ENCODE results near the gene MYH14.
"Not testable (repeated sequence)": the region's sequence is repeated elsewhere in the genome, so short reads cannot be mapped to it uniquely, and the experiment has no call there.

Gene MYH14

DNA sequence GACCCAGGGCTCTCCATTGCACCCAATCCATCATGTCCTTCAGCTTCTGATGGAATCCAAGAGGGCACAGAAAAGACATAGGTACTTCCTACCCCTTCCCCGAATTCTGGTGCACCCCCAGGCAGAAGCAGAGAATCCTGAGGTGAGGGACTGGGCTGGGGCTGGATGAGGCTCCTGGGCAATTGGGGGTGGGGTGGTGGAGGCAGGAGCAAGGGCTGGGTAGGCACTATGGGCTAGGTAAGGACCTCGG lies 128.5 kb downstream of the MYH14 start:
- Mint-ChIP-seq H3K27ac (ENCODE audit: low read depth) (no peak overlapping the region), H3K4me3 (peak overlapping the region; percentile 47), H3K36me3 (ENCODE audit: insufficient read depth) (peaks cover 34% of the 10 kb centered on the region), H3K27me3 (peaks cover 81% of the 10 kb centered on the region), H3K9me3 (peaks cover 7% of the 10 kb centered on the region), H3K4me1 (peaks cover 63% of the 10 kb centered on the region)
- ATAC-seq (replicated peaks; ENCODE audit: extremely low read depth, poor library complexity, severe bottlenecking): no peak
- DNase-seq (ENCODE audit: low spot score in 2 of 2): no peak

DNA sequence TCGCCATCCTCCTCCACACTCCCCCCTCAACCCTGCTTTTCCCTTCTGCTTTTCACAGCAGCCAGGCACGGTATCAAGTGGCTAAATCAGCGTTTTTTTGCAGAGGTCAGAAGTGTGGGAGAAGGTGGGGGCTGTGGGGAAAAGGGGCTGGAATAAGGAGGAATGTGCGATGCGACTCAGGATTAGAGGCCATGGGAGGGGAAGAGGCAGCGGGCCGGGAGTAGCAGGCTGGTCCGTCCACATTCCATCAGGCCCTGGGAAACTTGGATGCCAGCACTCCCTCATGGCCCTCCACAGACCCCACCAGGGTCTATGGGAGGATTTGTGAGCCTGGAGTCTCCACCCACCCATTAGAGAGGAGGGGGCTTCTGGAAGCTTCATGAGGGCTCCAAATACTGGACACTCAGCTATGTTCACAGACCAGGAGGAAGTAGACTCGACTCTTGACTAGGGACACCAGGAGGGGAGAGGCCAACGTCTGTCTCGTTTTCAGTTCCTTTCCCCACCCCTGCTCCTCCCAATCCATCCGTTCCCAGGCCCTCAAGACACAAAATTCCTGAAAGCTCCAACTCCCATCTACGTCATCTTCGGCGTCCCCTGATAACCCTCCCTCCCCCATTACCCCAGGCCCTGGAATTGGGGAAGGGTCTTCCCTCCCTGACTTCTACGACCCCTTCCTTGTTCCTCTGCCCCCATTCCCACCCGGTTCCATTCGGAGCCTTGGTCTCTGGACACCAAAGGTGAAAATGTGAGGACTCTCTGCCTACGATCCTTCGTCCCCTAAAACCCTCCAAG lies 129.0 kb downstream of the MYH14 start:
- ATAC-seq (replicated peaks; ENCODE audit: extremely low read depth, poor library complexity, severe bottlenecking): no peak
- Mint-ChIP-seq H3K27ac (ENCODE audit: low read depth) (no peak overlapping the region), H3K9me3 (peaks cover 7% of the 10 kb centered on the region), H3K4me1 (peaks cover 58% of the 10 kb centered on the region), H3K36me3 (ENCODE audit: insufficient read depth) (peaks cover 37% of the 10 kb centered on the region), H3K4me3 (peak overlapping the region; percentile 47), H3K27me3 (peaks cover 81% of the 10 kb centered on the region)
- no peak for DNase-seq (ENCODE audit: low spot score in 2 of 2)

DNA sequence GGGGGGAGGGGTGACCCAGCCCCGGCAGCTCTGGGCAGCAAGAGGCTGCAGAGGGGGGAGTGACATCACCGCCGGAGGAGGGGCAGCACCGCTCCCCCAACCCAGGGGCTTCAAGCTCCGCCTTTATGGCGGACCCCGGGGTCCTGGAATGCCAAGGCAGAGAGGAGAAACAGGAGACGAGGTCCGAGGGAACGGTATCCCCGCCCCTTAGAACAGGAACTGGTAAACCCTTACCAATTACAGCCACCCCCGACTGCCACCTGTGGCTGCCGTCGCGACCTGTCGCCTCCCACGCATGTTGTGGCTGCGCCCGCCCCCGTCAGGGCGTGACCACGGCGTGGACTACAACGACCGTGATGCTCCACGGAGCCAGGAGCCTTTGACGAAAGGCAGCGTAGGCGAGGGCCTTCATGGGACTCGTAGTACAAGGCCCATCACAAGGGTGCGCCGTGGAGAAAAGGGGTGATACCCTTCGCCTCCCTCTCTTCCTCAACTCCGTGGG lies 129.9 kb downstream of the MYH14 start:
- H3K4me3 Mint-ChIP-seq: peak overlapping the region; percentile 84
- peak in 1 of 2 donors; percentile 81 for DNase-seq (ENCODE audit: low spot score in 2 of 2)
- H3K27ac Mint-ChIP-seq (ENCODE audit: low read depth): peak overlapping the region; percentile 91
- ATAC-seq (replicated peaks; ENCODE audit: extremely low read depth, poor library complexity, severe bottlenecking): peak; percentile 76
- peaks cover 53% of the 10 kb centered on the region for H3K4me1 Mint-ChIP-seq
- peaks cover 76% of the 10 kb centered on the region for H3K27me3 Mint-ChIP-seq
- H3K9me3 Mint-ChIP-seq: peaks cover 7% of the 10 kb centered on the region
- peaks cover 35% of the 10 kb centered on the region for H3K36me3 Mint-ChIP-seq (ENCODE audit: insufficient read depth)

DNA sequence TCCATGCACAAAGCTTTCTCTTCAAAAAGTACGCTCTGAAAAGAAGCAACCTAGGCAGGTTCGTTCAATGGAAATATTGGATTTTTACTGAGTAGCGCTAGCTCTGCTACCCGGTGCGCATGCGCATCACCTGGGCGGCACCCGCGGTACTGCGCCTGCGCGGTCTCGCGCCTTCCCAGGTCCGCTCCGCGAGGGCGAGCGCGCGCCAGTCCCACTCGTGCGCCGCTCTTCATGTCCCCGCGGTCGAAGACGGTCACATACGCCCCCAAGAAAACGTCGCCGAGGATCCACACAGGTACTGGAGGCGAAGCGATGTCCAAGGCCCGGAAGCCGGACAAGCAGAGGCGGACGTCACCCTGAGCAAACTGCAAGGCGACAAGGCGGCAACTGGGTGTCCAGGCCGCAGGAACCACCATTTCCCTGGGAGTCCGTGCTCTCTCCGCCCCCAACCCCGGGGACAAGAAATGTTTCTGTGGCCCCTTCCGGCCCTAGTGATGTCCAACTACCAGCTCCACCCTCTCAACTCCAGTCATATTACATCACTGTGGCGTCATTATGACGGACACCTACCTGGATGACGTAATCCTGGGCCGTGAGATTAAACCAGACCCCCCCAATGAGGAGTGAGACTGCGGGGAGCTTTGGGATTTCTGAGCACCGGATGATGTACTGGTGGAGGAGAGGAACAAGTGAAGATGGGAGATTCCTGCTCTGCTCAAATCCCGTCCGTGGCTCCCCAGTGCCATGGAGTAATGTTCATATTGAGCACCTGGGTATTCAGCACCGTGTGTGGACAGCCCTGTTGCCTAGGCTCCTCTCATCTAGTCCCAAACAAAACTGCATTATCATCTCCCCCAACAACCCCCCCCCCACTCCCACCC lies 130.6 kb downstream of the MYH14 start:
- Mint-ChIP-seq H3K4me1 (peaks cover 53% of the 10 kb centered on the region), H3K36me3 (ENCODE audit: insufficient read depth) (peaks cover 35% of the 10 kb centered on the region), H3K27me3 (peaks cover 76% of the 10 kb centered on the region), H3K27ac (ENCODE audit: low read depth) (peak overlapping the region; percentile 91), H3K4me3 (peak overlapping the region; percentile 84), H3K9me3 (peaks cover 7% of the 10 kb centered on the region)
- ATAC-seq (replicated peaks; ENCODE audit: extremely low read depth, poor library complexity, severe bottlenecking): peak; percentile 17
- peak in 1 of 2 donors; percentile 79 for DNase-seq (ENCODE audit: low spot score in 2 of 2)

DNA sequence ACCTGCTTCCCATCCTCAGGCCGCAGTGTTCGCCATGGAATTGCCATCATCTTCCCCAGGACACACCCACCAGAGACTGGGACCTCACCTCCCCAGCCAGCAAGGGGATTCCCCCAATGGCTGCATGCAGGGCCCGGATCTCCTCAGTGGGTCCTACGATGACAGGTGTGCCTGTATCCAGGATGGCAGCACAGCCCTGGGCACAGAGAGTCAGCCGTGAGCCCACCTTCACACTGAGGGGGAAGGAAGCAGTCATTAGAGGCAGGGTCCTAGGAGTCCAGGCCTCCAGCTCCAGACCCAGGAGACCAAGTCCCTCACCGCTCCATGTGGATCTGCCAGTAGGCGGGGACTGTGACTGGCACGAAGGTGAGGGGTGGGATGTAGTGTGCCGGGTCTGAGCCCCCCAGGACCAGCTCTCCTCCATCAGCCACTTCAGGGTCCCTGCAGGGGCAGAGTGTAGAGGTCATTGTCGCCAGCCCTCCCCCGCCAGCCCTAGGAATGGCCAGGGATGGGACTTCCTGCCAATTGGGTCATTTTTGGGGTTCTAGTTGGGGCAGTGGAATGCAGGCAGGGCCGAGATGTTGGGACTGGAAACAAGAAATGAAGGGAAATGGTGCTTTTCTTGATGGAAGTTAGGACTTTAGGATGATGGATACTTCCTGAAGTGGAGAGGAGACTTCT lies 131.5 kb downstream of the MYH14 start:
- Mint-ChIP-seq H3K4me1 (peaks cover 46% of the 10 kb centered on the region), H3K27me3 (peaks cover 67% of the 10 kb centered on the region), H3K36me3 (ENCODE audit: insufficient read depth) (peaks cover 29% of the 10 kb centered on the region), H3K27ac (ENCODE audit: low read depth) (peak overlapping the region; percentile 83), H3K9me3 (peaks cover under 1% of the 10 kb centered on the region), H3K4me3 (peak overlapping the region; percentile 84)
- no peak for ATAC-seq (replicated peaks; ENCODE audit: extremely low read depth, poor library complexity, severe bottlenecking)
- DNase-seq (ENCODE audit: low spot score in 2 of 2): no peak

DNA sequence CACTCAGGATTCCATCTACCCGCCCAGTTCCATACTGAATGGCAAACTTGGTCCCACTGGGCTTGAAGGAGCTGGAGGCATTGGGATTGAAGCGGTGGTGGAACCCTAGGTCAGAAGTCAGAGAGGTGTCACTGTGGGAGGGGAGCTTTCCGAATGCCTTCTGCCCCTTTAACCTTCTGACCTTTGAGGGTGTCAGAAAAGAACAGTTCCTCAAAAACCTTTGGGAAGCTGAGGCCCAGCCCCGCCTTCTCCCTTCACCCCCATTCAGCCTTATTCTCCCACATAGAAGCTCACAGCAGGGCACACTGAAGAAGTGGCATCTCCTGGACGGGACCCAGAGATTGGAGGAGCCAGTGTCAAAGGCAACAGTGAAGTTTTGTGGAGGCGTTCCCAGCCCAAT lies 133.6 kb downstream of the MYH14 start:
- H3K27ac Mint-ChIP-seq (ENCODE audit: low read depth); DNase-seq (ENCODE audit: low spot score in 2 of 2); H3K9me3 Mint-ChIP-seq; H3K4me3 Mint-ChIP-seq; ATAC-seq (replicated peaks; ENCODE audit: extremely low read depth, poor library complexity, severe bottlenecking): not testable (repeated sequence)
- peaks cover 45% of the 10 kb centered on the region for H3K27me3 Mint-ChIP-seq
- peaks cover 26% of the 10 kb centered on the region for H3K4me1 Mint-ChIP-seq
- H3K36me3 Mint-ChIP-seq (ENCODE audit: insufficient read depth): peaks cover 21% of the 10 kb centered on the region

DNA sequence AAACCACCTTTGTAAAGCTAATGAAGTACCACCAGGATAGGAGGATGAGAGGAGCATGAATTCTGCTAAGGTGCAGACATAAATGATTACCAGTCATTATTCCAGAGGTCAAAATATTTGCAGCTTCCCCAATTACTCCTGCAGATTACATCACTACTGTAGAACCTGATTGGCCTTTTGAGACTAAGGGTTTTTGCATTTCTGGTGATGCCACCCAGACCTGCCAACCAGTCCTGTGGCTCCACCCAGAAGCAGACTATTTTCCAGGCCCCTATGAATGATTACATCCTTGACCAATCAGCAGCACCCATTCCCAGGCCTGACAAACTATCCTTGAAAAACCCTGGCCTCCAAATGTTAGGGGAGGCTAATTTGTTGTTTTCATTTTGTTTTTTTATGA lies 136.9 kb downstream of the MYH14 start:
- H3K27me3 Mint-ChIP-seq: peaks cover 30% of the 10 kb centered on the region

DNA sequence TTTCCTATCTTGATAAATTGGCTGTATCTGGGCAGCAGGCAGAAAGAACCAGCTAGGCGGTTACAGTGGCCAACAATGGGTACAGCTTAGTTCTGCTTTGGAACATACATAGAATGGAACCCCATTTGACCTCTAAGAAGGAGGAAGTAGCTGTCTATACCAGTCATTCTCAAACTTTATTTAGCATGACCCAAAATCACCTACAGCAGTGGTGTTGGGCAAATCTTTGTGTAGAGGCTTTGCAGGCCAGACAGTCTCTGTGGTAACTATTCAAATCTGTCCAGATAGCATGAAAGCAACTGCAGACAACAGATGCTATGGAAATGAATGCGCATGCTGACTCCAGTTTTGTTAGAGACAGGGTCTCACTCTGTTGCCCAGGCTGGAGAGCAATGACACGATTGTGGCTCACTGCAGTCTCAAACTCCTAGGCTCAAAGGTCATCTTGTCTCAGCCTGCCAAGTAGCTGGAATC lies 137.7 kb downstream of the MYH14 start:
- no peak overlapping the region for H3K27ac Mint-ChIP-seq (ENCODE audit: low read depth)
- no peaks in the 10 kb centered on the region for H3K9me3 Mint-ChIP-seq
- DNase-seq (ENCODE audit: low spot score in 2 of 2): no peak
- H3K4me3 Mint-ChIP-seq: no peak overlapping the region
- peaks cover 22% of the 10 kb centered on the region for H3K27me3 Mint-ChIP-seq
- peak; percentile 14 for ATAC-seq (replicated peaks; ENCODE audit: extremely low read depth, poor library complexity, severe bottlenecking)
- peaks cover 4% of the 10 kb centered on the region for H3K36me3 Mint-ChIP-seq (ENCODE audit: insufficient read depth)
- H3K4me1 Mint-ChIP-seq: peaks cover 5% of the 10 kb centered on the region

More for the DNA sequence above, 136.9 kb downstream of the MYH14 start:
- Mint-ChIP-seq H3K4me1 (peaks cover 9% of the 10 kb centered on the region), H3K9me3 (no peaks in the 10 kb centered on the region), H3K36me3 (ENCODE audit: insufficient read depth) (peaks cover 7% of the 10 kb centered on the region), H3K27ac (ENCODE audit: low read depth) (no peak overlapping the region), H3K4me3 (no peak overlapping the region)
- ATAC-seq (replicated peaks; ENCODE audit: extremely low read depth, poor library complexity, severe bottlenecking): no peak
- no peak for DNase-seq (ENCODE audit: low spot score in 2 of 2)

DNA sequence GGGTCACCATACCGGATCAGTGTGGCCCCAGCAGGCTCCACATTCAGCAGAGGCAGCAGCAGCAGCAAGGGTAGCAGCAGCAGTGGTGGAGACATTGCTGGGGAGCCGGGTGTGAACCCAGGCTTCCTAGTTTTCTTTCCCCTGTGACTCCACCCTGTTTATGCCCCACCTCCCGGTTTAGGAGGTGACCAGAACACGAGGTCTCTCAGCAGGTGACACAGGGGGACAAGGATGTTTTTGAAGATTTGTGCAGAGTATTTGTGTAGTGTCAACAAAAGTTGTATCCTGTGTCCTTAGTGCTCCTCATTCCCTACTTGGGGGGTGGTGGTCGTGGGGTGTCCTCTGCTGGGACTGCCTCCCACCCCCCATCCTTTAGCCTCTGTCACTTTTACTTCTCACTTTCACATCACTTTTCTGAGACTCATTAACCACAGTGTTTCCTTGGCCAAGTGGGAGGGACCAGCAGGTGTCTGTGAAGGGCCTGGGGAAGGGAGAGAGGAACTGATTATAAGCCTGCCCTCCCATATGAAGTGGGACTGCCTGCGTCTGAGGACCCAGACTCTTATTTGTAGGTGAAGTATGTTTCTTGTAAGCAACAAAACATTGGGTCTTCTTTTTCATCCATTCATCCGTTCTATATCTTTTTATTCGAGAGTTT lies 141.4 kb downstream of the MYH14 start:
- H3K27me3 Mint-ChIP-seq: peaks cover 10% of the 10 kb centered on the region
- DNase-seq (ENCODE audit: low spot score in 2 of 2): no peak
- H3K4me1 Mint-ChIP-seq: peaks cover 15% of the 10 kb centered on the region
- peak; percentile 52 for ATAC-seq (replicated peaks; ENCODE audit: extremely low read depth, poor library complexity, severe bottlenecking)
- peaks cover 2% of the 10 kb centered on the region for H3K36me3 Mint-ChIP-seq (ENCODE audit: insufficient read depth)
- H3K27ac Mint-ChIP-seq (ENCODE audit: low read depth): no peak overlapping the region
- no peaks in the 10 kb centered on the region for H3K9me3 Mint-ChIP-seq
- H3K4me3 Mint-ChIP-seq: no peak overlapping the region

DNA sequence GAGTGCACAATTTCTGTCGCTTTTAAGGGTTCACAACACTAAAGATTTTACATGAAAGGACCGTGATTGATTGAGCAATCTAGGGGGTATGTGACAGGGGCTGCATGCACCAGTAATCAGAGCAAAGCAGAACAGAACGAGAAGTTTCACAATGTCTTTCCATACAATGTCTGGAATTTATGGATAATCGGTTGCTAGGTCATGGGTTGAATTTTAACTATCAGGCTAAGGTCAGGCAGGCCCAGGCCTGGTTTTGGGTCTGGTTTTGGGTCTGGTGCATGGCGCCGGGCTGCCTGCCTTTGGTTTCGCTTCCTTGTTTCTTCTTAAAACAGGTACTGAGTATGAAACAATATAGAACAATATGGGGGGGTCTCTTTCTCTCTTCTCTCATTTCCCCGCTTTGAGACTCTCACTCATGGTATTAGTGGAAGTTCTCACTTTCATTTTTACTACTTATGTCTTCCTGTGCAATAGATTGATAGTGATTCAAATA lies 143.7 kb downstream of the MYH14 start:
- ATAC-seq (replicated peaks; ENCODE audit: extremely low read depth, poor library complexity, severe bottlenecking): peak; percentile 28
- not testable (repeated sequence) for DNase-seq (ENCODE audit: low spot score in 2 of 2); H3K36me3 Mint-ChIP-seq (ENCODE audit: insufficient read depth); H3K9me3 Mint-ChIP-seq; H3K27me3 Mint-ChIP-seq
- H3K4me3 Mint-ChIP-seq: peak overlapping the region; percentile 55
- H3K4me1 Mint-ChIP-seq: peaks cover 15% of the 10 kb centered on the region
- H3K27ac Mint-ChIP-seq (ENCODE audit: low read depth): peak overlapping the region; percentile 24

DNA sequence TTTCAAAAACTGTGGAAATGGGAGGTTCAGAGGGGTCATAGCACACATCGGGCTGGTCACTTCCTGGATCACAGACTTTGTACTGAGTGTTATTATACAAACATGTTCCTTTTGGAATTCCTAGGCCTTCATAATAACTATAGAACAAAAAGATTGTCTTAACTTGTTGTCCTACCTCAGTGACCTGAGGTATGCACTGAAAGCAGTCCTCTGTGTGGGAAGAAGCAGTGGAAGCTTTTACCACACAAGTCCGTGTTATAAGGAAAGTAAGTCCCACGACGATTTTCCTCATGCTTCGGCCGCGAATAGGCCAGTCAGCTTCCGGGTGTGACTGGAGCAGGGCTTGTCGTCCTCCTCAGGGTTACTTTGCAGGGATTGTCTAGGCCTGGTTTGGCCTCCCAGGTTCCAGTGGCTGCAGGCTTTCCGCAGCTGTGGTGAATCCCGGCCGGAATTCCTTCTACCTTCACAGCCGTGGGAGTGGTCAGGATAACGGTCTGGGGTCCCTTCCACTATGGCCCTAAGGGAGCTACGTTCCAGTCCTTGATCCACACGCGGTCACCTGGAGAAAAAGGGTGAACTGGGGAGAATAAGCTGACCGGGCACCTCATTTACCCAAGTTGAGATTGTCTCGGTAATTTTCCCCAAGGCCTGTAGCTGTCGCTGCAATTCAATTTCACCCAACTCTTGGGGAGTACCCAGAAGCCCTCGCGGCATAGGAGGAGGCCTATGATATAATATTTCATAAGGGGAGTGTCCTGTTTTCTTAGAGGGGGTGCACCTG lies 146.0 kb downstream of the MYH14 start:
- H3K27ac Mint-ChIP-seq (ENCODE audit: low read depth): no peak overlapping the region
- DNase-seq (ENCODE audit: low spot score in 2 of 2): no peak

More for the DNA sequence above, 146.0 kb downstream of the MYH14 start:
- Mint-ChIP-seq H3K4me1 (peaks cover 10% of the 10 kb centered on the region), H3K4me3 (no peak overlapping the region), H3K9me3 (no peaks in the 10 kb centered on the region), H3K36me3 (ENCODE audit: insufficient read depth) (peaks cover 4% of the 10 kb centered on the region), H3K27me3 (no peaks in the 10 kb centered on the region)
- no peak for ATAC-seq (replicated peaks; ENCODE audit: extremely low read depth, poor library complexity, severe bottlenecking)
